Measurements from ENCODE around the gene KCTD1. TPM values are rescaled to one million over a fixed set of nuclear protein-coding genes. Genes with fewer than 3 reads are reported as not detected.

The KCTD1 gene
- total RNA-seq, 3 donors from 2014 or later (not counting 1 experiment from before 2014, with no cell fraction given) = 3.8 to 5.8 (median 5.7) TPM

GRCh38 chr18:26503382-26503781, 45.0 kb downstream of the KCTD1 start:
- Mint-ChIP-seq H3K27me3 (ENCODE audit: low read depth in 2 of 2) (no peaks in the 10 kb centered on the region), H3K4me1 (no peaks in the 10 kb centered on the region), H3K4me3 (no peak overlapping the region), H3K36me3 (no peaks in the 10 kb centered on the region), H3K9me3 (no peaks in the 10 kb centered on the region), H3K27ac (no peak overlapping the region)
- TF ChIP-seq CTCF (IDR thresholded peaks at IDR 0.05) = no peak
- H3K27me3 ChIP-seq (ENCODE audit: control insufficient read depth, insufficient read depth, low read length) = no peaks in the 10 kb centered on the region
- intact Hi-C loops (cut with micrococcal nuclease) = no loop called here
- DNase-seq (no peak), ATAC-seq (no peak)
- H3K9me3 ChIP-seq (ENCODE audit: control insufficient read depth, insufficient read depth, low read length) = no peaks in the 10 kb centered on the region
- no peak overlapping the region for H3K27ac ChIP-seq (ENCODE audit: low read length)
- no peaks in the 10 kb centered on the region for H3K4me1 ChIP-seq (ENCODE audit: control insufficient read depth, insufficient read depth, low read length)
- no peak overlapping the region for H3K4me3 ChIP-seq (ENCODE audit: low read length)
- H3K36me3 ChIP-seq (ENCODE audit: control insufficient read depth, insufficient read depth, low read length) = no peaks in the 10 kb centered on the region
- WGBS (ENCODE audit: insufficient coverage) = 72% methylated on average over 6 of the region's 7 CpGs

- 95% methylated on average over 2 of the region's 4 CpGs for WGBS (ENCODE audit: insufficient coverage)
Observed at GRCh38 chr18:26502823-26503222, 45.5 kb downstream of the KCTD1 start.

GRCh38 chr18:26497866-26498265, 50.5 kb downstream of the KCTD1 start:
- Histone ChIP-seq H3K36me3 (ENCODE audit: control insufficient read depth, insufficient read depth, low read length) (no peaks in the 10 kb centered on the region), H3K4me1 (ENCODE audit: control insufficient read depth, insufficient read depth, low read length) (no peaks in the 10 kb centered on the region), H3K9me3 (ENCODE audit: control insufficient read depth, insufficient read depth, low read length) (no peaks in the 10 kb centered on the region), H3K27ac (ENCODE audit: low read length) (no peak overlapping the region), H3K27me3 (ENCODE audit: control insufficient read depth, insufficient read depth, low read length) (no peaks in the 10 kb centered on the region), H3K4me3 (ENCODE audit: low read length) (no peak overlapping the region)
- Mint-ChIP-seq H3K36me3 (no peaks in the 10 kb centered on the region), H3K9me3 (no peaks in the 10 kb centered on the region), H3K4me1 (peaks cover 0 to 4% of the 10 kb centered on the region in 2 donors), H3K4me3 (no peak overlapping the region), H3K27me3 (ENCODE audit: low read depth in 2 of 2) (no peaks in the 10 kb centered on the region), H3K27ac (no peak overlapping the region)
- no peak for ATAC-seq
- no peak for TF ChIP-seq CTCF (IDR thresholded peaks at IDR 0.05)
- DNase-seq = no peak
- intact Hi-C loops (cut with micrococcal nuclease) = no loop called here
- WGBS (ENCODE audit: insufficient coverage) = 90% methylated on average over 4 of the region's 4 CpGs

More at GRCh38 chr18:26502823-26503222, 45.5 kb downstream of the KCTD1 start:
- ATAC-seq = no peak
- no peaks in the 10 kb centered on the region for H3K27me3 Mint-ChIP-seq (ENCODE audit: low read depth in 2 of 2)
- H3K4me3 Mint-ChIP-seq = no peak overlapping the region
- no peaks in the 10 kb centered on the region for H3K9me3 Mint-ChIP-seq
- Histone ChIP-seq H3K27ac (ENCODE audit: low read length) (no peak overlapping the region), H3K4me1 (ENCODE audit: control insufficient read depth, insufficient read depth, low read length) (no peaks in the 10 kb centered on the region), H3K27me3 (ENCODE audit: control insufficient read depth, insufficient read depth, low read length) (no peaks in the 10 kb centered on the region), H3K4me3 (ENCODE audit: low read length) (no peak overlapping the region), H3K9me3 (ENCODE audit: control insufficient read depth, insufficient read depth, low read length) (no peaks in the 10 kb centered on the region), H3K36me3 (ENCODE audit: control insufficient read depth, insufficient read depth, low read length) (no peaks in the 10 kb centered on the region)
- H3K27ac Mint-ChIP-seq = no peak overlapping the region
- H3K36me3 Mint-ChIP-seq = no peaks in the 10 kb centered on the region
- TF ChIP-seq CTCF (IDR thresholded peaks at IDR 0.05) = no peak
- intact Hi-C loops (cut with micrococcal nuclease) = no loop called here
- H3K4me1 Mint-ChIP-seq = no peaks in the 10 kb centered on the region
- DNase-seq = no peak

- Histone ChIP-seq H3K27ac (ENCODE audit: low read length) (no peak overlapping the region), H3K36me3 (ENCODE audit: control insufficient read depth, insufficient read depth, low read length) (no peaks in the 10 kb centered on the region), H3K4me1 (ENCODE audit: control insufficient read depth, insufficient read depth, low read length) (no peaks in the 10 kb centered on the region), H3K4me3 (ENCODE audit: low read length) (no peak overlapping the region), H3K27me3 (ENCODE audit: control insufficient read depth, insufficient read depth, low read length) (no peaks in the 10 kb centered on the region), H3K9me3 (ENCODE audit: control insufficient read depth, insufficient read depth, low read length) (no peaks in the 10 kb centered on the region)
- no peak overlapping the region for H3K27ac Mint-ChIP-seq
- H3K4me3 Mint-ChIP-seq = no peak overlapping the region
- intact Hi-C loops (cut with micrococcal nuclease) = no loop called here
- H3K27me3 Mint-ChIP-seq (ENCODE audit: low read depth in 2 of 2) = no peaks in the 10 kb centered on the region
- H3K9me3 Mint-ChIP-seq = no peaks in the 10 kb centered on the region
- no peak for ATAC-seq
- H3K36me3 Mint-ChIP-seq = no peaks in the 10 kb centered on the region
- peaks cover 0 to 4% of the 10 kb centered on the region in 2 donors for H3K4me1 Mint-ChIP-seq
- TF ChIP-seq CTCF (IDR thresholded peaks at IDR 0.05) = no peak
- DNase-seq = no peak
- WGBS (ENCODE audit: insufficient coverage) = no CpG with 5 or more reads among the region's 1 CpG
Observed at GRCh38 chr18:26496528-26496927, 51.8 kb downstream of the KCTD1 start.
